ENCODE data around the gene ADI1. TPM values are rescaled to one million over a fixed set of nuclear protein-coding genes. Genes with fewer than 3 reads are reported as not detected.

The ADI1 gene
- total RNA-seq, 2 donors from 2014 or later, result 18.8 to 22.3 TPM

DNA sequence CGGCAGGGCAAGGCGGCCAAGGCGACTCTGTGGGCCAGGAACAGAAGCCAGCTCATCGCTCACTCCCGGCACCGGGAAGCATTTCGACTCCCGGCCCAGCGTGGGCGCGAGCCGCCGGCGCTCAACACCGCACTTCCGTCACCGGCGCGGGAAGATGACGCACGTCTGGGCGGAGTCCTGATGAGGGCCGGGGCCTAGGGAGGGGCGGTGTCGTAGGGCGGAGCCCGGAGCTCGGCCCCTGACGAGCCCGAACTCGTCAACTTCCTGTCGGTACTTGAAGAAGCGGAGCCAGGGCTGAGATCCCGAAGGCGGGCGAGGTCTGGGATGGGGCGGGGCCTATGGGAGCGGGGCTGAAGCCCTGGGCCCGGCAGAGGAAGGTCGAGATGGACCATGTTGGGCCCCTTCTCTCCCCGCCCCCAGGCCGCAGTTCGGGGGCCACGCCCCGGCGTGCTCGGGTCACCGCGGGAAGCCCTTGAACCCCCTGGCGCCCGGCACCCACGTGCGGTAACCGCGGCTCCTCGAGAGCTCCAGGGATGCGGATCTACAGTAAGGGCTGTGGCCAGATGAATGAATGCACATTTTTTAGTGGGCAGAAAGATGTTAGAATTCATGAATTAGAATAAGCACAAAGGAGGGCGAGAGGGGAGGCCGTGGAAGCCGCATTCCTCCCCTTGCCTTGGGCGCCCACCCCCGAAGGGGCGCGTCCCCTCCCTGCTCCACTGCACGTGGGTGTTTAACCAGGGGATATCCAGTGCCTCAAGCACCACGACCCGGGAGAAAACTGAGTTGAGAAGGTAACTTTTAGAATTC is 39.1 kb upstream of the ADI1 start, which contains the start of gene RNASEH1:
RNASEH1 (minus strand) TSS at position 129 of the 810 bp plus-strand sequence; CDS start at position 56, 73 bp downstream.
- no peaks in the 10 kb centered on the region for H3K27me3 ChIP-seq
- TF ChIP-seq, protein P1, sequence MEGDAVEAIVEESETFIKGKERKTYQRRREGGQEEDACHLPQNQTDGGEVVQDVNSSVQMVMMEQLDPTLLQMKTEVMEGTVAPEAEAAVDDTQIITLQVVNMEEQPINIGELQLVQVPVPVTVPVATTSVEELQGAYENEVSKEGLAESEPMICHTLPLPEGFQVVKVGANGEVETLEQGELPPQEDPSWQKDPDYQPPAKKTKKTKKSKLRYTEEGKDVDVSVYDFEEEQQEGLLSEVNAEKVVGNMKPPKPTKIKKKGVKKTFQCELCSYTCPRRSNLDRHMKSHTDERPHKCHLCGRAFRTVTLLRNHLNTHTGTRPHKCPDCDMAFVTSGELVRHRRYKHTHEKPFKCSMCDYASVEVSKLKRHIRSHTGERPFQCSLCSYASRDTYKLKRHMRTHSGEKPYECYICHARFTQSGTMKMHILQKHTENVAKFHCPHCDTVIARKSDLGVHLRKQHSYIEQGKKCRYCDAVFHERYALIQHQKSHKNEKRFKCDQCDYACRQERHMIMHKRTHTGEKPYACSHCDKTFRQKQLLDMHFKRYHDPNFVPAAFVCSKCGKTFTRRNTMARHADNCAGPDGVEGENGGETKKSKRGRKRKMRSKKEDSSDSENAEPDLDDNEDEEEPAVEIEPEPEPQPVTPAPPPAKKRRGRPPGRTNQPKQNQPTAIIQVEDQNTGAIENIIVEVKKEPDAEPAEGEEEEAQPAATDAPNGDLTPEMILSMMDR (IDR thresholded peaks at IDR 0.05), result peak in 1 of 7 experiments; percentile 24
- peak; percentile 78 to 93 (median 91) for TF ChIP-seq POLR2A (IDR thresholded peaks at IDR 0.05)
- peak within 1 kb of the TSS; percentile 98 for H3K4me3 ChIP-seq
- WGBS, 2 donors, result 0% methylated on average over 19 to 52 of the region's 67 CpGs
- ATAC-seq (peak; percentile 100), DNase-seq (peak; percentile 97 to 99 (median 98))
- H3K9me3 ChIP-seq, result no peaks in the 10 kb centered on the region
- peaks cover 17% of the 10 kb centered on the region for H3K4me1 ChIP-seq
- H3K27ac ChIP-seq, result peak within 1 kb of the TSS; percentile 80 to 90 (median 82)
- intact Hi-C loops (cut with DNase I), result no loop called here
- H3K36me3 ChIP-seq (replicated peaks in 1 of 2; ENCODE audit: insufficient read depth in 1 of 2, low read depth in 2 of 2), result peaks cover 0 to 6% of the 10 kb centered on the region in 2 donors

DNA sequence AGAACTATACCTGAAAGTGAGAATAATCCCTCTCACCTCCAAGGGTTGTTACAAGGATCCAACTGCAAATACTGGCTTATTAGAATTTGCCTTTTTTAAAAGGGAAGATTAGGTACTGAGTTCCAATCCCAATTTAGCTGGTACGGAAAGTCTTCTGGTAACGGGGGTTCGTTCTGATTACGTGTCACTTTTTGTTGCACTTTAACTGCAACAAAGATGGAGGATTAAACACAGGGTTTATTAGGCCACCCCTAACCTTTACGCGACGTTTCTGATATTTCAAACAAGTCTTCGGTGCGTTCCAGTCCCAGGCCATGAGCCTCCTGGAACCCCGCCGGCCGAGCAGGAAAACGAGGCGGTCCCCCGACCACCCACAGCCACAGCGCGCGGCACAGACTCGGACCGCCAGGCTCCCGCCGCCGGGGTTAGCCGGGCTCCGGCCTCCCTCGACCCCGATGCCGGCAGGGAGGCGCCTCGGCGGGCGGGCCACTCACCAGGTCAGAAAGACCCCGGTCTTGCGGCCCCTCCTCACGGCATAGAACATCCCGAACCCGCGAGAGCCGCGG is 38.4 kb upstream of the ADI1 start:
- TF ChIP-seq, protein P1 (IDR thresholded peaks at IDR 0.05), result no peak
- TF ChIP-seq POLR2A (IDR thresholded peaks at IDR 0.05), result no peak
- no peaks in the 10 kb centered on the region for H3K27me3 ChIP-seq
- ATAC-seq (no peak), DNase-seq (no peak)
- peak overlapping the region; percentile 98 for H3K4me3 ChIP-seq
- H3K27ac ChIP-seq, result peak overlapping the region; percentile 80 to 90 (median 82)
- peaks cover 0 to 6% of the 10 kb centered on the region in 2 donors for H3K36me3 ChIP-seq (replicated peaks in 1 of 2; ENCODE audit: insufficient read depth in 1 of 2, low read depth in 2 of 2)
- H3K9me3 ChIP-seq, result no peaks in the 10 kb centered on the region
- 0 to 1% methylated on average over 10 to 37 of the region's 40 CpGs for WGBS, 2 donors
- H3K4me1 ChIP-seq, result peaks cover 17% of the 10 kb centered on the region
- intact Hi-C loops (cut with DNase I), result no loop called here

DNA sequence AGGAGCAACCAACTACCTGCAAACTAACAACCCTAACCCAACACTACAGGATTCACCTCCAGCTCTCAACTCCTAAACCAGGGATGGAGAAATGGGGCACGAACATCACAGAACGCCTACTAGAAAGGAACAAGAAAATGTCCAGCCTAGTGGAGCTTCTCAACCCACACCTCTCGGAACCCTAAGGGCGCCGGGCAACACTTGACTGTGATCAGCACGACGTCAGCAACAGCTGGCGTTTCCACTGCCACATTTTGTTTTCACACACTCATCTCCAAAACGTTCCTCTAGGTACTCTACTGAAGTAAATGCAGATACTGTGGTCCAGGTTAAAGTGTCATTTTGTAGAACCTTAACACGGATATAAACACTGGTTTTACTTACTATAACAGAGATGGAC is 34.6 kb upstream of the ADI1 start:
- no peaks in the 10 kb centered on the region for H3K27me3 ChIP-seq
- no peak overlapping the region for H3K27ac ChIP-seq
- DNase-seq, result no peak
- intact Hi-C loops (cut with DNase I), result no loop called here
- no peaks in the 10 kb centered on the region for H3K9me3 ChIP-seq
- 80 to 89% methylated on average over 10 of the region's 10 CpGs for WGBS, 2 donors
- peaks cover 4 to 26% of the 10 kb centered on the region in 2 donors for H3K36me3 ChIP-seq (replicated peaks in 1 of 2; ENCODE audit: insufficient read depth in 1 of 2, low read depth in 2 of 2)
- no peak for TF ChIP-seq POLR2A (IDR thresholded peaks at IDR 0.05)
- TF ChIP-seq, protein P1 (IDR thresholded peaks at IDR 0.05), result no peak
- no peak for ATAC-seq
- no peak overlapping the region for H3K4me3 ChIP-seq
- peaks cover 15% of the 10 kb centered on the region for H3K4me1 ChIP-seq

DNA sequence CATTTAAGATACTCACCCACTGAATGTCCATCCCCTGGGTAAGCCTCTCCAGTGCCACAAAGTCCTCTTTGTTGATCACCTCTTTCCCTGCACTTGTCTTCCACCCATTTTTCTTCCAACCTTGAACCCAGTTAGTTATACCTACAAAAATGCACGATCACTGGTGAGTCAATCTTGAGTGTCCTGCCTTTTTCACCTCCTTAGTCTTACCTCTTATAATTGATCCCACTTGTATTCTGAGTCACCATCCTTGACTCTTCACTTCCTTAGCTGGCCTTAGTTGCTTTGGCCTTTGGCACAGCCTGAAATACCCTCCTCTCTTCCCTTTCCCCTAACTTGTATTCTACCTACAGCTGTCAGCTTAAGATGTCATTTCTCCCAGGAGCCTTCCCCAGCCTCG is 28.6 kb upstream of the ADI1 start:
- ATAC-seq, result no peak
- H3K9me3 ChIP-seq, result no peaks in the 10 kb centered on the region
- no peak for DNase-seq
- H3K27me3 ChIP-seq, result no peaks in the 10 kb centered on the region
- intact Hi-C loops (cut with DNase I), result no loop called here
- H3K27ac ChIP-seq, result no peak overlapping the region
- no peaks in the 10 kb centered on the region for H3K4me1 ChIP-seq
- WGBS, 2 donors, result 98 to 100% methylated on average over 2 of the region's 2 CpGs
- TF ChIP-seq POLR2A (IDR thresholded peaks at IDR 0.05), result no peak
- TF ChIP-seq, protein P1 (IDR thresholded peaks at IDR 0.05), result no peak
- peaks cover 4 to 54% of the 10 kb centered on the region in 2 donors for H3K36me3 ChIP-seq (replicated peaks in 1 of 2; ENCODE audit: insufficient read depth in 1 of 2, low read depth in 2 of 2)
- no peak overlapping the region for H3K4me3 ChIP-seq

All from body of pancreas (tissue), 4 donors.